Chondrocyte (in vitro differentiated cells): ENCODE data around the gene NCBP3. TPM values are rescaled to one million over a fixed set of nuclear protein-coding genes. Genes with fewer than 3 reads are reported as not detected.

Experiments used
- DNase-seq: peaks from one replicate; pipeline ENCODE4 v3.0.0; 2021; ENCODE audit warnings: mixed read lengths, low spot score
- H3K27ac Mint-ChIP-seq: one replicate; pipeline ENCODE4 v1.8.0; 2021; ENCODE audit warnings: mild to moderate bottlenecking, moderate library complexity, mixed read lengths; ENCODE audit not compliant: unreplicated experiment
- H3K27me3 Mint-ChIP-seq: 2 replicates; pipeline ENCODE4 v1.8.0; 2021; ENCODE audit warnings: low read depth, mixed read lengths
- H3K36me3 Mint-ChIP-seq: 2 replicates; pipeline ENCODE4 v1.8.0; 2021; ENCODE audit warnings: low read depth, mixed read lengths
- H3K4me1 Mint-ChIP-seq: 2 replicates; pipeline ENCODE4 v1.8.0; 2021; ENCODE audit warnings: low read depth, mild to moderate bottlenecking, mixed read lengths
- H3K4me3 Mint-ChIP-seq: one replicate; pipeline ENCODE4 v1.8.0; 2021; ENCODE audit warnings: mild to moderate bottlenecking, moderate library complexity, mixed read lengths; ENCODE audit not compliant: unreplicated experiment
- H3K9me3 Mint-ChIP-seq: 2 replicates; pipeline ENCODE4 v1.8.0; 2021; ENCODE audit warnings: low read depth, mixed read lengths
- CTCF ChIP-seq: fragments of 200-600 bp; sonication (generic); IDR thresholded peaks from 2 replicates; pipeline ENCODE4 v1.5.0; 2021; ENCODE audit warnings: antibody characterized with exemption, mild to moderate bottlenecking, moderate library complexity
- total RNA-seq: library from RNA; stranded (reverse); gene quantifications from 3 replicates; pipeline ENCODE4 v1.2.1, GENCODE V29; 2021

The NCBP3 gene
- total RNA-seq, 1 donor from 2014 or later = 33.7 TPM

GRCh38 chr17:3838206-3838605 lies 7.8 kb downstream of the NCBP3 start:
- no peak for DNase-seq
- no peak for TF ChIP-seq CTCF
- Mint-ChIP-seq H3K4me1 (peaks cover 13% of the 10 kb centered on the region), H3K36me3 (peaks cover 20% of the 10 kb centered on the region), H3K4me3 (no peak overlapping the region), H3K27me3 (no peaks in the 10 kb centered on the region), H3K9me3 (no peaks in the 10 kb centered on the region), H3K27ac (no peak overlapping the region)

- no peak overlapping the region for H3K27ac Mint-ChIP-seq
- DNase-seq = no peak
- no peak overlapping the region for H3K4me3 Mint-ChIP-seq
- no peak for TF ChIP-seq CTCF
- H3K27me3 Mint-ChIP-seq = no peaks in the 10 kb centered on the region
- no peaks in the 10 kb centered on the region for H3K9me3 Mint-ChIP-seq
- H3K36me3 Mint-ChIP-seq = peaks cover 19% of the 10 kb centered on the region
- peaks cover 13% of the 10 kb centered on the region for H3K4me1 Mint-ChIP-seq
These were observed 9.5 kb downstream of the NCBP3 start for GRCh38 chr17:3836551-3836950.

GRCh38 chr17:3835410-3836229 lies 10.4 kb downstream of the NCBP3 start:
- no peak for TF ChIP-seq CTCF
- Mint-ChIP-seq H3K4me1 (peaks cover 13% of the 10 kb centered on the region), H3K27ac (no peak overlapping the region), H3K27me3 (no peaks in the 10 kb centered on the region), H3K4me3 (no peak overlapping the region), H3K36me3 (peaks cover 16% of the 10 kb centered on the region), H3K9me3 (no peaks in the 10 kb centered on the region)
- DNase-seq = no peak

GRCh38 chr17:3834811-3835210 lies 11.2 kb downstream of the NCBP3 start:
- Mint-ChIP-seq H3K9me3 (no peaks in the 10 kb centered on the region), H3K27me3 (no peaks in the 10 kb centered on the region), H3K27ac (no peak overlapping the region), H3K36me3 (peaks cover 11% of the 10 kb centered on the region), H3K4me3 (no peak overlapping the region), H3K4me1 (peaks cover 13% of the 10 kb centered on the region)
- no peak for DNase-seq
- no peak for TF ChIP-seq CTCF

- H3K9me3 Mint-ChIP-seq = no peaks in the 10 kb centered on the region
- TF ChIP-seq CTCF = no peak
- H3K27ac Mint-ChIP-seq = peak overlapping the region; percentile 94
- H3K4me1 Mint-ChIP-seq = peaks cover 28% of the 10 kb centered on the region
- no peak for DNase-seq
- H3K27me3 Mint-ChIP-seq = no peaks in the 10 kb centered on the region
- H3K36me3 Mint-ChIP-seq = peaks cover 6% of the 10 kb centered on the region
- H3K4me3 Mint-ChIP-seq = no peak overlapping the region
These were observed 17.2 kb downstream of the NCBP3 start for GRCh38 chr17:3828852-3829232.
